H1 (cell line): ENCODE measurements around the gene SLC35F1. TPM values are rescaled to one million over a fixed set of nuclear protein-coding genes. Genes with fewer than 3 reads are reported as not detected.

ENCODE experiments used
- CTCF ChIA-PET: fragments of 300-600 bp; sonication (Branson Sonifier 250); formaldehyde crosslinking; loops from one replicate; lab custom pipeline; 2021; ENCODE audit not compliant: partially characterized antibody; lab: Charles Lee
- POLR2A ChIA-PET: fragments of 300-600 bp; sonication (Branson Sonifier 250); formaldehyde crosslinking; loops from one replicate; lab custom pipeline; 2021; ENCODE audit warnings: inconsistent platforms; ENCODE audit not compliant: partially characterized antibody; lab: Charles Lee
- DNase-seq, 2 experiments: peaks; one replicate each; pipeline versions ENCODE4 v3.0.0 to v3.0.0-alpha.2; 2010 to 2022; ENCODE audit warnings: low spot score in 2 of 2, low read depth in 1 of 2, mixed read lengths in 1 of 2
- FAIRE-seq: peaks from 2 replicates; lab custom pipeline; 2011; peaks lifted over from hg19 to GRCh38; lab: Jason Lieb, UNC
- H2AFZ ChIP-seq: 2 replicates; pipeline ENCODE4 v1.8.1; 2012; ENCODE audit warnings: low read length, inconsistent platforms
- H2AK5ac ChIP-seq: 2 replicates; pipeline ENCODE4 v1.6.1; 2013; ENCODE audit warnings: low read depth, low read length
- H2BK120ac ChIP-seq: replicated peaks from 2 replicates; pipeline ENCODE3; 2013; ENCODE audit warnings: low read depth, low read length, inconsistent platforms
- H2BK12ac ChIP-seq: 2 replicates; pipeline ENCODE4 v1.6.1; 2013; ENCODE audit warnings: low read depth, low read length
- H2BK15ac ChIP-seq: 2 replicates; pipeline ENCODE4 v1.6.1; 2013; ENCODE audit warnings: low read length
- H2BK20ac ChIP-seq: 2 replicates; pipeline ENCODE4 v1.6.1; 2013; ENCODE audit warnings: low read length
- H2BK5ac ChIP-seq: 2 replicates; pipeline ENCODE4 v1.6.1; 2013; ENCODE audit warnings: low read depth, low read length
- H3K14ac ChIP-seq: 2 replicates; pipeline ENCODE4 v1.6.1; 2013; ENCODE audit warnings: inconsistent platforms; ENCODE audit not compliant: insufficient read length
- H3K18ac ChIP-seq: 2 replicates; pipeline ENCODE4 v1.6.1; 2013; ENCODE audit warnings: low read length; ENCODE audit errors: extremely low read depth
- H3K23ac ChIP-seq: 2 replicates; pipeline ENCODE4 v1.6.1; 2013; ENCODE audit warnings: inconsistent platforms; ENCODE audit not compliant: insufficient read length
- H3K23me2 ChIP-seq: 2 replicates; pipeline ENCODE4 v1.6.1; 2013; ENCODE audit warnings: low read depth, low read length
- H3K27ac ChIP-seq: 2 replicates; pipeline ENCODE4 v1.6.1; 2011; ENCODE audit warnings: low read depth, low read length, inconsistent platforms
- H3K27me3 ChIP-seq, 4 experiments: replicated peaks in 1 of 4; 1 replicate in 1 of 4; 2 replicates in 3 of 4; pipeline versions ENCODE4 v1.6.1 to v1.8.1; 2011 to 2013; ENCODE audit warnings: low read length in 3 of 4, mild to moderate bottlenecking in 3 of 4, inconsistent platforms in 2 of 4, mixed read lengths in 2 of 4, moderate library complexity in 1 of 4; ENCODE audit not compliant: control insufficient read depth in 3 of 4, insufficient read depth in 3 of 4; ENCODE audit errors: extremely low read depth in 1 of 4
- H3K36me3 ChIP-seq, 4 experiments: 2 replicates each; pipeline versions ENCODE4 v1.6.1 to v1.8.1; 2011 to 2013; ENCODE audit warnings: mild to moderate bottlenecking in 4 of 4, low read length in 3 of 4, moderate library complexity in 2 of 4, control low read depth in 1 of 4, inconsistent platforms in 1 of 4; ENCODE audit not compliant: insufficient read depth in 4 of 4, control insufficient read depth in 2 of 4
- H3K4ac ChIP-seq: replicated peaks from 2 replicates; pipeline ENCODE3; 2013; ENCODE audit warnings: low read length, low read depth, mixed read lengths, inconsistent platforms; ENCODE audit not compliant: insufficient read length
- H3K4me1 ChIP-seq, 4 experiments: replicated peaks in 1 of 4; 1 replicate in 1 of 4; 2 replicates in 3 of 4; pipeline versions ENCODE4 v1.6.1 to v1.8.1; 2011 to 2013; ENCODE audit warnings: low read length in 3 of 4, inconsistent platforms in 2 of 4, mixed read lengths in 1 of 4; ENCODE audit not compliant: insufficient read depth in 4 of 4, control insufficient read depth in 3 of 4
- H3K4me2 ChIP-seq, 2 experiments: 2 replicates each; pipeline versions ENCODE4 v1.6.1 to v1.8.1; 2011 to 2013; ENCODE audit warnings: low read depth in 2 of 2, low read length in 2 of 2, control low read depth in 1 of 2, inconsistent platforms in 1 of 2, mild to moderate bottlenecking in 1 of 2; ENCODE audit not compliant: insufficient read depth in 1 of 2
- H3K4me3 ChIP-seq, 4 experiments: fragments of 200-600, 300-600 bp in 1 of 4; sonication (generic), shearing (Covaris generic), sonication (Bioruptor Twin) in 1 of 4; 2 replicates each; pipeline versions ENCODE4 v1.5.1 to v1.8.1; 2011 to 2016; ENCODE audit warnings: low read length in 4 of 4, low read depth in 3 of 4, control low read depth in 2 of 4, inconsistent platforms in 2 of 4, mild to moderate bottlenecking in 2 of 4, mixed read lengths in 1 of 4, moderate library complexity in 1 of 4; ENCODE audit not compliant: insufficient read depth in 2 of 4; ENCODE audit errors: extremely low read depth in 1 of 4
- H3K56ac ChIP-seq: replicated peaks from 2 replicates; pipeline ENCODE3; 2013; ENCODE audit warnings: low read depth, mild to moderate bottlenecking, mixed read lengths, low read length, inconsistent platforms; ENCODE audit not compliant: insufficient read length
- H3K79me1 ChIP-seq: 2 replicates; pipeline ENCODE4 v1.6.1; 2013; ENCODE audit warnings: low read depth, low read length, control low read depth
- H3K79me2 ChIP-seq, 2 experiments: 2 replicates each; pipeline versions ENCODE4 v1.6.1 to v1.8.1; 2012 to 2013; ENCODE audit warnings: low read length in 2 of 2, mild to moderate bottlenecking in 2 of 2, inconsistent platforms in 1 of 2; ENCODE audit not compliant: insufficient read depth in 2 of 2, control insufficient read depth in 1 of 2
- H3K9ac ChIP-seq, 4 experiments: replicated peaks in 1 of 4; 1 replicate in 1 of 4; 2 replicates in 3 of 4; pipeline versions ENCODE4 v1.6.1 to v1.8.1; 2011 to 2013; ENCODE audit warnings: low read depth in 3 of 4, low read length in 3 of 4, control low read depth in 2 of 4, mild to moderate bottlenecking in 2 of 4, moderate library complexity in 2 of 4, inconsistent platforms in 1 of 4; ENCODE audit errors: extremely low read depth in 1 of 4
- H3K9me3 ChIP-seq, 2 experiments: 2 replicates each; pipeline versions ENCODE4 v1.6.1 to v1.8.1; 2012 to 2013; ENCODE audit warnings: mild to moderate bottlenecking in 2 of 2, moderate library complexity in 2 of 2, control low read depth in 1 of 2, inconsistent platforms in 1 of 2, low read depth in 1 of 2, low read length in 1 of 2, mixed read lengths in 1 of 2; ENCODE audit not compliant: insufficient read depth in 2 of 2
- H4K20me1 ChIP-seq, 2 experiments: replicated peaks in 1 of 2; 2 replicates each; pipeline versions ENCODE3 to v1.8.1; 2011 to 2013; ENCODE audit warnings: inconsistent platforms in 2 of 2, low read length in 2 of 2, mild to moderate bottlenecking in 1 of 2; ENCODE audit not compliant: insufficient read depth in 2 of 2, control insufficient read depth in 1 of 2
- H4K5ac ChIP-seq: 2 replicates; pipeline ENCODE4 v1.6.1; 2013; ENCODE audit warnings: low read length, low read depth, mixed read lengths, inconsistent platforms; ENCODE audit not compliant: insufficient read length
- H4K8ac ChIP-seq: 2 replicates; pipeline ENCODE4 v1.8.0; 2013; ENCODE audit warnings: mild to moderate bottlenecking, moderate library complexity, low read length, inconsistent platforms; ENCODE audit not compliant: insufficient read depth; ENCODE audit errors: extremely low read depth
- H4K91ac ChIP-seq: replicated peaks from 2 replicates; pipeline ENCODE3; 2013; ENCODE audit warnings: low read length, mixed read lengths, inconsistent platforms; ENCODE audit not compliant: insufficient read length
- ASH2L ChIP-seq: fragments of 200-600, 300-600 bp; sonication (generic); IDR thresholded peaks from one replicate; pipeline ENCODE4 v1.7.1; 2017; ENCODE audit warnings: low read length
- CEBPB ChIP-seq: IDR thresholded peaks from 2 replicates; pipeline ENCODE4 v1.6.1; 2012; ENCODE audit warnings: low read depth, low read length
- EP300 ChIP-seq, 2 experiments: IDR thresholded peaks; 1 replicate in 1 of 2; 2 replicates in 1 of 2; pipeline ENCODE4 v1.6.1; 2011 to 2012; ENCODE audit warnings: low read depth in 2 of 2, low read length in 2 of 2, mild to moderate bottlenecking in 2 of 2, borderline replicate concordance in 1 of 2, inconsistent platforms in 1 of 2, moderate library complexity in 1 of 2
- GABPA ChIP-seq: IDR thresholded peaks from 2 replicates; pipeline ENCODE4 v1.6.1; 2011; ENCODE audit warnings: mild to moderate bottlenecking, low read length, moderate library complexity, borderline replicate concordance; ENCODE audit not compliant: insufficient read depth
- HDAC2 ChIP-seq, 2 experiments: fragments of 300-600 bp in 1 of 2; sonication (generic) in 1 of 2; IDR thresholded peaks; 2 replicates each; pipeline ENCODE4 v1.6.1; 2011 to 2012; ENCODE audit warnings: low read depth in 2 of 2, low read length in 2 of 2, mild to moderate bottlenecking in 2 of 2, moderate library complexity in 2 of 2, borderline replicate concordance in 1 of 2, inconsistent platforms in 1 of 2
- JUND ChIP-seq: IDR thresholded peaks from 2 replicates; pipeline ENCODE4 v1.6.1; 2011; ENCODE audit warnings: mild to moderate bottlenecking, improper control_type of control experiment, low read length
- KDM5A ChIP-seq: fragments of 200-600 bp; IDR thresholded peaks from 2 replicates; pipeline ENCODE4 v1.7.1; 2012; ENCODE audit warnings: mild to moderate bottlenecking, low read length, inconsistent platforms, mixed read lengths
- NRF1 ChIP-seq: IDR thresholded peaks from 2 replicates; pipeline ENCODE4 v1.6.1; 2011; ENCODE audit warnings: mild to moderate bottlenecking, low read depth, low read length, improper control_type of control experiment
- SAP30 ChIP-seq: fragments of 300-600 bp; sonication (generic); IDR thresholded peaks from 2 replicates; pipeline ENCODE4 v1.7.1; 2012; ENCODE audit warnings: low read length, moderate library complexity, mild to moderate bottlenecking, inconsistent platforms; ENCODE audit not compliant: insufficient read depth, insufficient replicate concordance
- SIRT6 ChIP-seq: IDR thresholded peaks from one replicate; pipeline ENCODE4 v1.7.1; 2012; ENCODE audit warnings: low read length, inconsistent platforms
- SP2 ChIP-seq: IDR thresholded peaks from 2 replicates; pipeline ENCODE4 v1.6.1; 2012; ENCODE audit warnings: mild to moderate bottlenecking, low read length, inconsistent platforms
- TCF12 ChIP-seq: IDR thresholded peaks from 2 replicates; pipeline ENCODE4 v1.6.1; 2011; ENCODE audit warnings: low read depth, mild to moderate bottlenecking, low read length
- WGBS, 2 experiments: shearing (Covaris generic) in 1 of 2; methylation state at CpG; one replicate each; pipeline versions ENCODE4 v1.1.6 to v1.1.7; 2013 to 2015; ENCODE audit warnings: low lambda C conversion rate in 2 of 2, mixed read lengths in 2 of 2, inconsistent platforms in 1 of 2, low coverage in 1 of 2, missing lambda C conversion rate in 1 of 2; ENCODE audit not compliant: insufficient replicate concordance in 2 of 2, insufficient coverage in 1 of 2, insufficient read length in 1 of 2; ENCODE audit errors: extremely low coverage in 1 of 2, missing lambda C conversion rate in 1 of 2; 5-methylcytosine and 5-hydroxymethylcytosine counted together
- polyA plus RNA-seq, 7 experiments: library from polyadenylated mRNA; depleted of rRNA in 3 of 7; stranded (reverse) in 5 of 7; unstranded in 2 of 7; fragments of >200 nt in 5 of 7; fragments of 200-250 nt in 2 of 7; gene quantifications; 1 replicate in 5 of 7; 2 replicates in 1 of 7; 4 replicates in 1 of 7; pipeline versions ENCODE4 v1.2.1 to v1.2.3, GENCODE V29; 2011 to 2013; ENCODE audit warnings: missing spikeins in 2 of 7, mixed read lengths in 2 of 7
- total RNA-seq: library from RNA; stranded (reverse); fragmentation: NEBNext Ultra II Directional; extraction: Animal tissue kit (Norgen Biotek cat#: 25700); gene quantifications from 2 replicates; pipeline ENCODE4 v1.2.1, GENCODE V29; 2021
- TF ChIP-seq, protein P1 (sequence below): IDR thresholded peaks from 2 replicates; pipeline ENCODE4 v1.6.1; 2012; ENCODE audit warnings: low read length, inconsistent platforms

The SLC35F1 gene
- total and polyA plus RNA-seq, 2 of the 8 experiments (the other 6 are each of a cell fraction or from before 2014, with no cell fraction given): 7.0 to 10.0 TPM

DNA sequence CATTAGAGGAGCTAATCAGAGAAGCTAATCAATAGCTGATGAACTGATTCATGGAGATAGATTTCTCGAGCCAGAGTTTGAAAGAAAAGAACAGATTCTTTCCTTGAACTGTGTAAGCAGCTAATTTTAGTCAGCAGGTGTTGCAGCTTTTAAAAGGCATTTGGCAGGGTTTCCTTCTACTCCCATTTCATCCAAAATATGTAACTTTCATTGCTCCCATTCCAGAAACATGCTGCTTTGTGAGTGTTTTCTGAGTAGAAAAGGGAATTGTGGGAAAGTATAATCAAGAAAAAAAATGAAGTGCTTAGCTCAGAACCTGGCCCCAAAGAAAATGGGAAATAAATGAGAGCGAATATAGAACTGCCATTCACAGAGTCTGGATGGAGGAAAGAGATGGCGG, 20.8 kb downstream of the SLC35F1 start:
- CTCF ChIA-PET: interaction anchor here (1.2 to 1.3 kb wide), 2 partner anchors 10 to 88 kb away, joined by 3 read pairs; no protein-coding TSS in a partner anchor
- H4K5ac ChIP-seq: no peak overlapping the region
- 92% methylated on average over 3 of the region's 3 CpGs; no CpG with 5 or more reads in 1 of the 2 experiments for WGBS, 2 experiments
- no peak overlapping the region for H3K4me3 ChIP-seq
- no peak for DNase-seq
- H3K79me1 ChIP-seq: no peaks in the 10 kb centered on the region
- H3K27ac ChIP-seq: no peak overlapping the region
- H3K9me3 ChIP-seq: peaks cover 3 to 8% of the 10 kb centered on the region in 2 experiments; a peak in 3 of 4 replicates
- no peak overlapping the region for H3K9ac ChIP-seq
- no peak overlapping the region for H2AK5ac ChIP-seq
- peaks cover 0 to 3% (median 0%) of the 10 kb centered on the region in 4 experiments; a peak in 1 of 7 replicates for H3K4me1 ChIP-seq
- H2AFZ ChIP-seq: no peak overlapping the region
- POLR2A ChIA-PET: no interaction called here
- no peak overlapping the region for H2BK12ac ChIP-seq
- FAIRE-seq: no peak
- no peaks in the 10 kb centered on the region; a peak in 1 of 8 replicates for H3K36me3 ChIP-seq
- H2BK5ac ChIP-seq: no peak overlapping the region
- H2BK20ac ChIP-seq: no peak overlapping the region
- H2BK15ac ChIP-seq: no peak overlapping the region
- H3K14ac ChIP-seq: no peak overlapping the region
- H3K23me2 ChIP-seq: no peaks in the 10 kb centered on the region
- H3K18ac ChIP-seq: no peak overlapping the region
- H3K27me3 ChIP-seq: no peaks in the 10 kb centered on the region
- H3K4ac ChIP-seq: no peak overlapping the region
- no peak overlapping the region for H3K56ac ChIP-seq
- H4K91ac ChIP-seq: no peak overlapping the region
- no peak overlapping the region for H3K4me2 ChIP-seq
- no peaks in the 10 kb centered on the region for H4K20me1 ChIP-seq
- H3K79me2 ChIP-seq: no peaks in the 10 kb centered on the region
- H4K8ac ChIP-seq: no peak overlapping the region
- H3K23ac ChIP-seq: no peak overlapping the region
- H2BK120ac ChIP-seq: no peak overlapping the region
- no peak for TF ChIP-seq ASH2L
- no peak for TF ChIP-seq HDAC2 (IDR thresholded peaks at IDR 0.05; ENCODE audit: borderline replicate concordance in 1 of 2, low read depth in 2 of 2, low read length in 2 of 2)
- TF ChIP-seq JUND: no peak
- TF ChIP-seq CEBPB: no peak
- TF ChIP-seq SIRT6: no peak
- no peak for TF ChIP-seq NRF1
- no peak for TF ChIP-seq GABPA
- TF ChIP-seq, protein P1, sequence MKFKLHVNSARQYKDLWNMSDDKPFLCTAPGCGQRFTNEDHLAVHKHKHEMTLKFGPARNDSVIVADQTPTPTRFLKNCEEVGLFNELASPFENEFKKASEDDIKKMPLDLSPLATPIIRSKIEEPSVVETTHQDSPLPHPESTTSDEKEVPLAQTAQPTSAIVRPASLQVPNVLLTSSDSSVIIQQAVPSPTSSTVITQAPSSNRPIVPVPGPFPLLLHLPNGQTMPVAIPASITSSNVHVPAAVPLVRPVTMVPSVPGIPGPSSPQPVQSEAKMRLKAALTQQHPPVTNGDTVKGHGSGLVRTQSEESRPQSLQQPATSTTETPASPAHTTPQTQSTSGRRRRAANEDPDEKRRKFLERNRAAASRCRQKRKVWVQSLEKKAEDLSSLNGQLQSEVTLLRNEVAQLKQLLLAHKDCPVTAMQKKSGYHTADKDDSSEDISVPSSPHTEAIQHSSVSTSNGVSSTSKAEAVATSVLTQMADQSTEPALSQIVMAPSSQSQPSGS: no peak
- TF ChIP-seq EP300 (IDR thresholded peaks at IDR 0.05; ENCODE audit: borderline replicate concordance in 1 of 2, low read depth in 2 of 2, low read length in 2 of 2): no peak
- TF ChIP-seq TCF12: no peak
- TF ChIP-seq KDM5A: no peak
- no peak for TF ChIP-seq SP2
- TF ChIP-seq SAP30: no peak
